Left renal cortex interstitium (tissue), 4 donors: ENCODE results near the gene GPRIN1. TPM values are rescaled to one million over a fixed set of nuclear protein-coding genes. Genes with fewer than 3 reads are reported as not detected.

ENCODE experiments used
- polyA plus RNA-seq, 4 donors: library from polyadenylated mRNA; unstranded; fragments of 120-200 nt; gene quantifications; one replicate each; pipeline ENCODE4 v1.2.1, GENCODE V29; 2013; ENCODE audit not compliant: insufficient read length in 4 of 4

The GPRIN1 gene
- polyA plus RNA-seq, 4 donors, result 1.6 to 2.0 (median 1.8) TPM

Other genes starting within 250 kb of the GPRIN1 start
- 100 to 1,000 TPM; 138 to 171 (median 160) TPM for gene KIAA1191, start 248.4 kb downstream of the GPRIN1 start, polyA plus RNA-seq
- 10 to 100 TPM in 3 of 4 donors, 1 to 10 TPM in 1; 9.7 to 17.8 (median 13.5) TPM for gene ARL10, start 244.7 kb downstream of the GPRIN1 start, polyA plus RNA-seq
- gene NOP16, start 221.6 kb downstream of the GPRIN1 start, polyA plus RNA-seq, result 10 to 100 TPM; 26.5 to 33.7 (median 32.2) TPM
- gene HIGD2A, start 221.4 kb downstream of the GPRIN1 start, polyA plus RNA-seq, result 100 to 1,000 TPM in 3 of 4 donors, 10 to 100 TPM in 1; 99.5 to 151 (median 115) TPM
- gene CLTB, start 193.6 kb downstream of the GPRIN1 start, polyA plus RNA-seq, result 10 to 100 TPM; 52.4 to 71.9 (median 57.8) TPM
- gene FAF2, start 161.8 kb downstream of the GPRIN1 start, polyA plus RNA-seq, result 10 to 100 TPM; 43.6 to 48.5 (median 46.6) TPM
- gene RNF44, start 72.8 kb downstream of the GPRIN1 start, polyA plus RNA-seq, result 10 to 100 TPM; 30.0 to 81.1 (median 58.9) TPM
- gene CDHR2, start 60.8 kb downstream of the GPRIN1 start, polyA plus RNA-seq, result 10 to 100 TPM; 15.0 to 25.7 (median 21.7) TPM
- gene SNCB, start 20.4 kb upstream of the GPRIN1 start, polyA plus RNA-seq, result under 1 TPM in 1 of 4 donors, not detected in 3; 0.63 TPM
- gene EIF4E1B, start 20.5 kb upstream of the GPRIN1 start, polyA plus RNA-seq, result under 1 TPM in 3 of 4 donors, not detected in 1; 0.06 to 0.11 (median 0.07) TPM
- 10 to 100 TPM; 29.2 to 37.8 (median 33.5) TPM for gene TSPAN17, start 37.3 kb upstream of the GPRIN1 start, polyA plus RNA-seq
- gene UNC5A, start 200.4 kb upstream of the GPRIN1 start, polyA plus RNA-seq, result under 1 TPM; 0.08 to 0.35 (median 0.18) TPM